ENCODE data around the gene ATRNL1. TPM values are rescaled to one million over a fixed set of nuclear protein-coding genes. Genes with fewer than 3 reads are reported as not detected.

Gene ATRNL1
- polyA plus RNA-seq, 3 donors: not detected

DNA sequence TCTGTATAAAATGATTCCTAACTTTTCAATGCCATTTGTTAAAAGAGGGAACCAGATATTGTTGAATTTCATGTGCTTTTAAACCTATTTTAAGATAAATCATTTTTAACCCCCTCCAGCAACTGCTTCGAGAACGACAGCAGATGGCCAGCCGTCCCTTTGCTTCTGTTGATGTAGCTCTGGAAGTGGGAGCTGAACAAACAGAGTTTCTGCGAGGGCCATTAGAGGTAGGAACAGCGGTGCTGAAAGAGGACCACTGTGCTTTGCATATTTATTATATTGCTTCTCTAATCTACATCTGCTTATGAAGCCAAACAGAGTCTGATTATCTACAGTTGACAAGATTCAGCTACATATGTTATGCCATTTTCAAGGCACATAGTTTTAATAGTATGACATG, 634.0 kb downstream of the ATRNL1 start:
- DNase-seq: no peak
- Mint-ChIP-seq H3K4me3 (no peak overlapping the region), H3K27ac (no peak overlapping the region), H3K27me3 (ENCODE audit: low read depth in 3 of 3) (peaks cover 0 to 1% (median 0%) of the 10 kb centered on the region in 3 donors), H3K9me3 (no peaks in the 10 kb centered on the region), H3K36me3 (no peaks in the 10 kb centered on the region), H3K4me1 (no peaks in the 10 kb centered on the region)
- H3K36me3 ChIP-seq (replicated peaks in 1 of 2; ENCODE audit: control insufficient read depth in 1 of 2, insufficient read depth in 2 of 2, low read length in 2 of 2): no peaks in the 10 kb centered on the region
- H3K9ac ChIP-seq (ENCODE audit: insufficient read depth, low read length, poor library complexity, severe bottlenecking): no peak overlapping the region
- 100% methylated on average over 1 of the region's 5 CpGs for WGBS (ENCODE audit: insufficient coverage)
- H3K4me3 ChIP-seq (replicated peaks in 1 of 3; ENCODE audit: low read depth in 2 of 3, low read length in 3 of 3): no peak overlapping the region
- no peaks in the 10 kb centered on the region for H3K9me3 ChIP-seq (replicated peaks in 1 of 2; ENCODE audit: control insufficient read depth in 1 of 2, insufficient read depth in 1 of 2, low read length in 2 of 2)
- intact Hi-C loops (cut with micrococcal nuclease): no loop called here
- no peak overlapping the region for H3K4me2 ChIP-seq (replicated peaks; ENCODE audit: extremely low read depth, low read length, poor library complexity, severe bottlenecking)
- H2AFZ ChIP-seq (ENCODE audit: insufficient read depth, low read depth, low read length, poor library complexity, severe bottlenecking): no peak overlapping the region
- H3K27me3 ChIP-seq (ENCODE audit: control insufficient read depth in 2 of 2, insufficient read depth in 2 of 2, low read length in 2 of 2): no peaks in the 10 kb centered on the region
- H3K79me2 ChIP-seq (ENCODE audit: insufficient read depth, low read length): no peaks in the 10 kb centered on the region
- H4K20me1 ChIP-seq (ENCODE audit: insufficient read depth, low read length): no peaks in the 10 kb centered on the region
- H3K27ac ChIP-seq (ENCODE audit: low read depth in 1 of 2, low read length in 2 of 2): no peak overlapping the region
- TF ChIP-seq, protein P1, sequence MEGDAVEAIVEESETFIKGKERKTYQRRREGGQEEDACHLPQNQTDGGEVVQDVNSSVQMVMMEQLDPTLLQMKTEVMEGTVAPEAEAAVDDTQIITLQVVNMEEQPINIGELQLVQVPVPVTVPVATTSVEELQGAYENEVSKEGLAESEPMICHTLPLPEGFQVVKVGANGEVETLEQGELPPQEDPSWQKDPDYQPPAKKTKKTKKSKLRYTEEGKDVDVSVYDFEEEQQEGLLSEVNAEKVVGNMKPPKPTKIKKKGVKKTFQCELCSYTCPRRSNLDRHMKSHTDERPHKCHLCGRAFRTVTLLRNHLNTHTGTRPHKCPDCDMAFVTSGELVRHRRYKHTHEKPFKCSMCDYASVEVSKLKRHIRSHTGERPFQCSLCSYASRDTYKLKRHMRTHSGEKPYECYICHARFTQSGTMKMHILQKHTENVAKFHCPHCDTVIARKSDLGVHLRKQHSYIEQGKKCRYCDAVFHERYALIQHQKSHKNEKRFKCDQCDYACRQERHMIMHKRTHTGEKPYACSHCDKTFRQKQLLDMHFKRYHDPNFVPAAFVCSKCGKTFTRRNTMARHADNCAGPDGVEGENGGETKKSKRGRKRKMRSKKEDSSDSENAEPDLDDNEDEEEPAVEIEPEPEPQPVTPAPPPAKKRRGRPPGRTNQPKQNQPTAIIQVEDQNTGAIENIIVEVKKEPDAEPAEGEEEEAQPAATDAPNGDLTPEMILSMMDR (IDR thresholded peaks at IDR 0.05): no peak
- H3K4me1 ChIP-seq (ENCODE audit: control insufficient read depth in 1 of 2, insufficient read depth in 2 of 2, low read length in 2 of 2): no peaks in the 10 kb centered on the region

DNA sequence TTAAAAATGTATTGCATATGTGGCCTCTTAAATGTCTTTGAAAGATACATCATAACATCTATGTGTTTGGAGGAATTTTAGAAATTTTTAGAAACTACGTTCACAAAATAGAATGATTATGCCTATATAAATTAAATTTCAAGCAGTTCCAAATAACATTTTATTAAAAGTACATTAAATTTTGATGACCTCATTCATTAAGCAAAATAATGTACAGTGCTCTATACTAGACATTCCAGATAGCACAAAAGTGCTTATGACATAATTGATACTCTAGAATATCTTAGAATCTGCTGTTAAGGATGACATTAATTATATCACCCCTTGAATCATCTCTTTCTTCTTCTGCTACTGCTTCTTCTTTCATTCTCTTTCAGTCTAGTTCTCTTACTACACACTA, 650.9 kb downstream of the ATRNL1 start:
- H3K79me2 ChIP-seq (ENCODE audit: insufficient read depth, low read length): no peaks in the 10 kb centered on the region
- H3K27me3 Mint-ChIP-seq (ENCODE audit: low read depth in 3 of 3): peaks cover 0 to 2% (median 0%) of the 10 kb centered on the region in 3 donors
- no peak overlapping the region for H3K4me3 Mint-ChIP-seq
- H2AFZ ChIP-seq (ENCODE audit: insufficient read depth, low read depth, low read length, poor library complexity, severe bottlenecking): no peak overlapping the region
- H3K9me3 ChIP-seq (replicated peaks in 1 of 2; ENCODE audit: control insufficient read depth in 1 of 2, insufficient read depth in 1 of 2, low read length in 2 of 2): no peaks in the 10 kb centered on the region
- no peak overlapping the region for H3K4me3 ChIP-seq (replicated peaks in 1 of 3; ENCODE audit: low read depth in 2 of 3, low read length in 3 of 3)
- TF ChIP-seq, protein P1 (IDR thresholded peaks at IDR 0.05): no peak
- no peaks in the 10 kb centered on the region for H3K27me3 ChIP-seq (ENCODE audit: control insufficient read depth in 2 of 2, insufficient read depth in 2 of 2, low read length in 2 of 2)
- no peak overlapping the region for H3K9ac ChIP-seq (ENCODE audit: insufficient read depth, low read length, poor library complexity, severe bottlenecking)
- no peaks in the 10 kb centered on the region for H3K4me1 Mint-ChIP-seq
- H3K27ac Mint-ChIP-seq: no peak overlapping the region
- no peaks in the 10 kb centered on the region for H3K9me3 Mint-ChIP-seq
- no CpG with 5 or more reads among the region's 1 CpG for WGBS (ENCODE audit: insufficient coverage)
- no peaks in the 10 kb centered on the region for H3K36me3 Mint-ChIP-seq
- no peak for DNase-seq
- no peak overlapping the region for H3K4me2 ChIP-seq (replicated peaks; ENCODE audit: extremely low read depth, low read length, poor library complexity, severe bottlenecking)
- no peak overlapping the region for H3K27ac ChIP-seq (ENCODE audit: low read depth in 1 of 2, low read length in 2 of 2)
- no peaks in the 10 kb centered on the region for H3K4me1 ChIP-seq (ENCODE audit: control insufficient read depth in 1 of 2, insufficient read depth in 2 of 2, low read length in 2 of 2)
- no peaks in the 10 kb centered on the region for H4K20me1 ChIP-seq (ENCODE audit: insufficient read depth, low read length)
- no peaks in the 10 kb centered on the region for H3K36me3 ChIP-seq (replicated peaks in 1 of 2; ENCODE audit: control insufficient read depth in 1 of 2, insufficient read depth in 2 of 2, low read length in 2 of 2)
- intact Hi-C loops (cut with micrococcal nuclease): no loop called here

All from CD14-positive monocyte (primary cell).